DOHH2 (cell line): ENCODE measurements around the gene AZIN2.

ENCODE experiments used
- CTCF ChIP-seq: fragments of 200-600 bp; sonication (generic); IDR thresholded peaks from one replicate; pipeline ENCODE4 v1.5.1; 2014; ENCODE audit warnings: antibody characterized with exemption, mild to moderate bottlenecking, low read depth, low read length; ENCODE audit not compliant: poor library complexity, severe bottlenecking
- EZH2phosphoT487 ChIP-seq: fragments of 200-600 bp; sonication (generic); IDR thresholded peaks from 2 replicates; pipeline ENCODE4 v1.6.1; 2017; ENCODE audit warnings: borderline replicate concordance, mild to moderate bottlenecking, antibody characterized with exemption, low read length, moderate library complexity, mixed read lengths

GRCh38 chr1:33039840-33040239, 41.1 kb upstream of the AZIN2 start:
- TF ChIP-seq CTCF (no peak), EZH2phosphoT487 (no peak)
